Sigmoid colon (tissue), 3 donors: Measurements from ENCODE around the gene ACTN2.

Experiments
- CTCF ChIP-seq, 4 experiments: fragments of 450-650 bp in 3 of 4; fragments of 200-600 bp in 1 of 4; IDR thresholded peaks; one replicate each; pipeline ENCODE4 v1.5.1; 2016 to 2019; ENCODE audit warnings: antibody characterized with exemption in 4 of 4, mild to moderate bottlenecking in 3 of 4, moderate library complexity in 2 of 4
- POLR2A ChIP-seq, 2 donors: fragments of 450-650 bp; IDR thresholded peaks; one replicate each; pipeline ENCODE4 v1.6.1; 2016; ENCODE audit warnings: antibody characterized with exemption in 2 of 2, mild to moderate bottlenecking in 2 of 2, moderate library complexity in 2 of 2

DNA sequence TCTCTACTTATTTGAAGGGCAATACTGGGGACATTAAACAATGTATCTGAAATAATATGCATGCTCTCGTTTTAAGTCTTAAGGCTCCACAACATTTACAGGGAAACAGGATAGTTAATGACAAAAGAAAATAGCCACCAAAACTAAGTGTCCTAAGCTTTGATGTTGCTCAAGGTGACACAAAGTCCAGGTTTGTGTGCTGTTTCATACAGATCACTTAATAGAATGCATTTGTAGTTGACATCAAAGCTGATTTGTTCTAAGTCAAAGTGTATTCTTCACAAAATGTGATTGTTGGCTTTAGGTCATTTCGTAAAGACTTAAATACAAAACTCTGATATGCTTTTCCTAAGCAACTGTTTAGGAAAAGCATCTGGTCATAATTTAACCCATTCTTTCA lies 71.3 kb downstream of the ACTN2 start:
- TF ChIP-seq POLR2A (IDR thresholded peaks at IDR 0.05) (no peak), CTCF (IDR thresholded peaks at IDR 0.05) (no peak)
